CD4-positive, alpha-beta T cell treated with Interleukin-4 for 4 hours (primary cell): Measurements from ENCODE around the gene GALNT18.
"Not testable (repeated sequence)": the region's sequence is repeated elsewhere in the genome, so short reads cannot be mapped to it uniquely, and the experiment has no call there.

Source experiments
- DNase-seq: peaks from one replicate; pipeline ENCODE4 v3.0.0-alpha.2; 2020

Gene GALNT18

DNA sequence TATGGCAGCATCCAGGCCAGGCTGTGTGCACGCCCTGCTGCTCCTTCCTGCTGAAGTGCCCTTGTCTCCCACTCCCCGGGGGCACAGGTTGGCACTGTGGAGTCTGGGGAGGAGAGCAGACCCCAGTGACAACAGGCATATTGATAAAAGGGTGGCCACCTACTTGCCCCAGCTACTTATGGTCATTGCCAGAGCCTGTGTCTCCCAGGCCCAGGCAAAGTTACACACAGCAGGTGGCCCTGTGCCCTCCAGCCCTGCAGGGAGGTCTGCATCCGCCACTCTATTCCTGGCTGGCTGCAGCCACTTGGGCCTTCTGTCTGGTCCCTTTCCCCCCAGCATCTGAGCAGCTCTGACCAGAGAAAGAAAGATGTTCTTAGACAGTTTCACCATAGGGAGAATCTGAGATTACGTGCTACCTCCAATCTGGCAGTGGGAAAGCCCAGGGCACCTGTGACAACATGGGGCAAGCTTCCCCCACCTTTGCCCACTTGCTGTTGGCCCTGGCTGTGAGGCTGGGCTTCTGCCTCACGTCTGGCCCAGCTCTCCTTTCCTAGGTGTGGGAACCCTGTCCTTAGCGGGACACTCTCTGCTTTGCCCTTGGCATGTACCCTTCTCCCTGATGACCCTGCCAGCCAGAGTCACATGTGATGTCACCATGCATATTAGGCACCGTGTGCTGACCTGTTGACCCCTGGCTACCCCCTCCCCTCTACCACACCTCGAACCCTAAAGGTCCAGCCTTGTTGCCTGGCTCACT lies 243.4 kb downstream of the GALNT18 start:
- DNase-seq, result no peak

DNA sequence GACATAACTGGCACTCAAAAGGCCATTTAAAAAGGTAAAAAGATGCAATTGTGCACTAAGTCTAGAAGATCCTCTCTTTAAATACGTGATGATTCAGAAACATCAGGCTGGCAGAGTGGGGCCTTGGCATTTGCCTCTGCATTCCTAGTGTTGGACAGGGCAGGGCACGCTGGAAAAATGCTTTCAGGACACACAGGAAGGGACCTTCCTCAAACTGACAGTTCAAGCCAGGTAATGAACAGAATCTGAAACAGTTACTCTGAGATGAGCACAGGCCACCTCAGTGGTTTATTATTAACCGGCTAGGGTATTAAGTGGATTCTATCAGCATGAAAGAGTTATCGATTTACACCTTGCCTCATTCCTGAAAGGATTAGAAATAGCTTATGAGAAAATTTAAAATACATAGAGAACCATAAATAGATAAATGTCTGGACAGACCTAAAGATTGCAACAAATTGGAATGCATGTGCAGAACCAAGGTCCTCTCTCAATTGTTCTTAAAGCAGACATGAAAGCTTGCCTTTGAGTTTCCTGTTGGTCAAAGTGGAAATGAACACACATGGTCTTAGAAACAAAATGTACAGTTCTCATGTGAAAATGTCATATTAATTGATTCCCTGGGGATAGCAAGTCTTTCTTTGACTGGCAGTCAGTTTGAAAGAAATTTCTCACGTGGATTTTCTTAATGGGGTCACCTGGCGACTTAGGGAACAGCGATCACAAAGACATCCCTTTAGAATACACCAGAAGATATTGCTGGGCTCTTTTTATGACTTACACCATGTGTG lies 247.3 kb downstream of the GALNT18 start:
- DNase-seq, result no peak

DNA sequence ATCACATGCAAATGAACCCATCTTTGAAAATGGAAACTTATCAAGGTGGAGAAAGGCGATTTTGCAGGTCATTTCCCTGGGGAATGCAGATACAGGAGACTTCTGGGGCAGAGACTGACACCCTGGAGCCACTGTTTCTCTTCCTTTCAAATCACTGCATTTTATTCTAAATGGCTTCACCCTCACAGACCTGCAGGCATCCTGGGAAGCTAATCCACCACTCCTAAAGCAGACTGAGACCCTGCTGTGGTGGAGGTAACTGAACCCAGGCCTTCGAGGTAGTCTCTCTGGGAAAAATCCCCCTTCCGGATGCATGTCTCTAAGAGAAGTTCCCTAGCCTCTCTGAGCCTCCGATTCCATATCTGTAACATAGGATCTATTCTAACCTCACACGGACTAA lies 247.9 kb downstream of the GALNT18 start:
- DNase-seq, result no peak

DNA sequence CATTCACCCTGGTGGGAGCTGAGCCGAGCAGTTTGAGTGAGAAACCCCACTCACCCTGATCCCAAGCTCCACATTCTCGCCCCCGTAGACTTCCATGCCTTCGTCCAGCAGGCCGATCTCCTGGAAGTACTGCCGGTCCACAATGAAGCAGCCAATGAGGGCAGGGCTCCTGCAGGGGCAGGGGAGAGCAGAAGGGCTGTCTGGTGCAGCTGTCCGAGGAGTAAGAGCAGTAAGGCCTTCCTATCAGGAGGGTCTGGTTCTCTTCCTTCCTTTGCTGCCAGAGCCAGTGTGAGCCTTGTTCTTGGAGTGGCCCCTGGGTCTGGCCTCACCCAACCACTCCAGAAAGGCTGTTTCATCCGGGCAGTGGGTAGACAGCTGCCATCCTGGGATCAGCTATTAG lies 249.3 kb downstream of the GALNT18 start:
- DNase-seq, result no peak

DNA sequence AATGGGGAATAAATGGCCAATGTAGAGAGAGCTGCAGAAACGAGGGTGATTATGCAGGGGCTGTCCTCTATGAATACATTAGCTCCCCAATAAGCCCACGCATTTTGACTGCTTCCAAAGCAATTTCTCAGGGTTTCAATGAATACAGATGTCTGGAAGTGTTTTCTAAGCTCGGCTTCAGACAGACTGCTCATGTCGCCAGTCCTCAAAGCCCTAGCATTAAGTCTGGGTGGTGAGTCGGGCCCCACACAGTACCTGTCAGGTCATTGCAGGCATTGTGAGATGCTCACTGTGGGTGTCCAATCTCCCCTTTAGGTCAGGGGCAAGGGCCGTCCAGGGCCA lies 250.9 kb downstream of the GALNT18 start:
- no peak for DNase-seq

DNA sequence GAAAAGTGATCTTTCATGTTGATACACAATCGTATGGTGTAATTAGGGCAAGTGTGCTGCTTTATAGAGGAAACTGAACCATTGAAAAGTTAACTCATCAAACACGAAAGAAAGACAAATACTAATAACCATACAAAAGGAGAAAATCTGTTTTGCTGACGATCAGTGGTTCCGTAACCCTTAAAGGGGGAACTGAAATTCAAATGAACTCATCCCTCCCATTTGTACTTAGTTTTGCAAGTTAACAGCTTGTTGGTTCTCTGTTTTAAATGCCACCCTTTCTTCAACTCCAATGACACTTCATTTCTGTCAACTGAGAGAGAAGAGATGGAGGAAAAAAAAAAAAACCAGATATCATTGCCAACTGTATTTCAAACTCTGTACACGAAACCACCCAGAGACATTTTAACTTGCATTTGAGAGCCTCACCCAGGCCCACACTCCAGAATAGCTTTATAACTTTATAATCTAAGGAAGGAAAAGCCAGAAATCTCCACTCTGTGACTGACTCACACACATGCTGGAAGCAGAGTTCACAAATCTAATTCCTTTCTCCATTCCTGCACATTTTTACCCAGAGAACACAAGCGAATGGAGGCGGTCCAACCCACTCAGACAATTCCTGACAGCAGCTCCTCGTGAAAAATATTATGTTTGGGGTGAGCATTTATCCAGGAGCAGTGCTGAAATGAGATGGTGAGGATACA lies 251.4 kb downstream of the GALNT18 start:
- no peak for DNase-seq

DNA sequence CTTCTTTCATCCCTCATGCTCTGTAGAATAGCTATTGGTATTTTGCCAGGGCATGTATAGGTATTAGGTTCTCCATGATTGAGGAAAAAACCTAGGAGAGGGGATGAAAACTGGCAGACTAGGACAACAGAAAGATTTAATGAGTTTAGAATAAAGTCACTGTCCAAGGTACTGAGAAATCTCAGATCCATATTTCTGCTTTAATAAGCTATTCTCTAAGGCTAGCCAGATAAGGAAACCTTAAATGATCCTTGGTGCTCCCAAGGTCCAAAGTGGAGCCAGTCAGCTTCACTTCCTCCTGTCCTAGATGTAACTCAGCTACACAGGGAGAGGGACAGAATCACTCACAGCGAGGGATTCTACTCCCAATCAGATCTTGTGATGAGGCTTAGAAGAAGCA lies 255.0 kb downstream of the GALNT18 start:
- DNase-seq, result no peak

DNA sequence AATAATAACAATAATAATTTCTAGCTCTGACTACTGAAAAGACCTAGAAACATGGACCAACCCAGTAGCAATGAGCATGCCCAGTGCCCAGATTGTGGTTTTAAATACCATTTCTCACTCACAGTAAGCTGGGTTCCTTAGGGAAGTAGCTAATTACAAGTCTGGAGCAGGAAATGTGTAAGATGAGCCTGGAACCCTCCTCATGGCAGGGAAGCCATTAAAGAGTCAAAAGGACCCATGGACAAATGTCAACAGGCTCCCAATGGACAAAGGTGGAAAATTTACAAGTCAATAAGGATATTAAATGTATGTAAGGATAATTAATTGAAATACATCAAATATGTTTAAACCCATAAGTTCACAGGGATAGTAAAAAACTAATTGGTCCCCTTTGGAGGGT lies 258.1 kb downstream of the GALNT18 start:
- DNase-seq, result no peak

DNA sequence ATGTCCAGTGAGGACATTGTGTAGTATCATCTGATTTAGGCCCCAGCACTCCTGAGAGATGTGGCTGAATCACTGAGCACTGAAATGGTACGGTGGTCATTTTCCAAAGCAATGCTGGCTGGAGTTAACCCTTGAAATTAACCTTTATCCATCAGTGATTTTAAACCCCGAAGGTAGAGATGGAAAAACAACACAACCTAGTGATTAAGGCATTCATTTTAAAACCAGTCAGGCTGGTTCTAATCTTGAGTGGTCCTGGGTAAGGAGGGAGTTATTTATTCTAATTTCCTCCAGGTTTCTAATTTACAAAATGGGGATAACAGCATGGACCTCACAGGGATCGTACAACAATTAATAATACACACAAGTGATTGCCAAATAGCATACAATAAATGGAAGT lies 262.2 kb downstream of the GALNT18 start:
- DNase-seq, result no peak

DNA sequence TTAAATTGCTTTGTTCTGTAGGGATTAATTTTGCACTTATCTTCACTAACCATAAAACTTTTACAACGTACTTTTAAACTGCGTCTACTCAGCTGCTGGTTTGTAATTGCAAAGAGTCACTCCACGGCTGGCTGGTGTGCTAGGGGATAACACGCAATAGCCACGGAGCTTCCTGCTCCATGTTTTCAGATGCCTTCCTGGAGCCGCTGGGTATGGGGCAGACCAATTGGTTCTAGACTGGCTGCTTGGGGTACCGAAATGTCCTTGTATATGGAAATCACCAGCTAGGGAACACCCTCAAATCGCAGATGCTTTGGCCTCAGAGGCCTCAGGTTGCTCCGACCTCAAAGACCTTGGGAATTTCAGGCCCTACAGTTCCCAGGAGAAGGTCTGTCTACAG lies 265.0 kb downstream of the GALNT18 start:
- no peak for DNase-seq

DNA sequence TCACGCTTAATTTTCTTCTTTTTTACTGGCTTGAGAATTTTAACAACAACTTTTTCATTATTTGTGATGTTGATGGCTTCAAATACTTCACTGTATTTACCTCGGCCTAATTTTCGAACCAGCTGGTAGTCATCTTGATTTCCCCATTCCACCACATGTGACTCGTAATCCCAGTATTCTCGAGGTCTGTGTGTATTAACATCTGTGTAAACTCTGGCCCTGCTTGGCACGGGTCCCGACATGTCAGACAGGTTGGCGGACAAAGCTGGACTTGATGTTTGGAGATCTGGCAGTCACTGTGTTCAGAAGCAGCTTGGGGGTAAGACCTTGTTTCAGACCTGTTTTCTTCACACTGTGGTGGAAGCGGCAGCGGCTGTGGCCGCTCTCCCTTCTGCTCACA lies 268.9 kb downstream of the GALNT18 start, which contains the start of gene CSNK2A3:
TSS of gene CSNK2A3 (minus strand) at position 373 of the 400 bp plus-strand sequence. CDS start at position 242, 131 bp downstream.
- not testable (repeated sequence) for DNase-seq

DNA sequence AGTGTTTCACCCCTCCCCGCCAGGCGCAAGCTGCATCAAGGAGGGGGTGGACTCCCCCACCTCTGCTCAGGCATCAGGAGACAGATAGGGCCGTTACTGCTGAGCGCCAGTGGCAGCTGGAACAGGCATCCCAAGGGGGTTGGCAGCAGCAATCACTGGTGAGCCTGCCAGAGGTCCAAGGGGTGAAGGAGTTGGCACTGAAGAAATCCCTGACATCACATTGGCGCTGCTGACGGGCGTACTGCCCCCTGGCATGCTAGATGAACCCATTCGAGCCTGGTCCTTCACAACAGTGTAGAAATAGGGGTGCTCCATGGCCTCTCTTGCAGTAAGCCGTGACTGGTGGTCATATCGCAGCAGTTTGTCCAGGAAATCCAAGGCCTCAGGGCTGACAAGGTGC lies 270.0 kb downstream of the GALNT18 start:
- DNase-seq, result not testable (repeated sequence)

DNA sequence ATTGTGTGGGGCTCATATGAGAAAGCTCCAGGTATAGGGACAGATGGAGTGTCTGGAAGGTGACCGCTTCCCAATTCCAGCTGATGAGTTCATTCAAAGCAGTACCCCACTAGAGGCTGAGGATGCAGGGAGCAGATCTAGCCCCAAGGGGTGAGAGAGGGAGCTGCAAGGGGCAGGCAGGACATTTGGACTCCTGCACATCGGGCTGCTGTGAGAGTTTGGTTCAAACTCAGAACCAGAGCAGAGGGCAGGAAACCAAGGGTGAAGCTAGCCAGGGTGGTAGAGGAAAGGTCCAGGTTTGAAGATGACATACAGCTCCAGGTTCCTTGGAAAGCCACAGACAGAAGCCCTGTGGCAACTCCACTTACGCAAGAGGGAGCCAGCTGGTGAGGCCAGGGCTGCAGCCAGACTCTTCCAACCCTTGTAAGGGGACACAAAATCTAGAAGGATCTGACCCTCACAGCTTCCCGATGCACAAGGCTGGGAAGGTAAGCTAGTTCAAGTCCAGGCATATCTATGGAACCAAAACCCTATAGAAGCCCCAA lies 270.7 kb downstream of the GALNT18 start:
- no peak for DNase-seq

DNA sequence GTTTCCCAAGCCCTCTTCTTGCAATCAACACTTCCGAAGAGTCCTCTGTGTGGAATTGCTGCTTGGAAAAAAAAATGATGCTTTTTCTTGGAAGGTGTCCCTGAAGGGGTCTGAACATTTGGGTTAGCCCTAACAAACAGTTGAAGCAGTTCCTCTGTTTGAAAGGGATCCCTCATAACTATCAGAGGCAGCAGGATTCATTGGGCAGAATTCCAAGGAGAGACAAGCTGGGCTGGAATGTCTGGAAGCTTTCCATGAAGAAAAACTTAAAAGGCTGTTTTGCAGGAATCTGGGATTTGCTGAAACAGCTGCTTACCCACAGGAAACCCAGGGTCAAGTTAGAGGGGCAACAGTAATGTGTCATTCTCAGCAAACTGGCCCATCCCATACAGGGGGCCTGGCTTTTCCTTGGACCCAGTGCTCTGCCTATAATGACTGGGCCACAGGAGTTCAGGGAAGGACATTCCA lies 271.9 kb downstream of the GALNT18 start:
- no peak for DNase-seq

DNA sequence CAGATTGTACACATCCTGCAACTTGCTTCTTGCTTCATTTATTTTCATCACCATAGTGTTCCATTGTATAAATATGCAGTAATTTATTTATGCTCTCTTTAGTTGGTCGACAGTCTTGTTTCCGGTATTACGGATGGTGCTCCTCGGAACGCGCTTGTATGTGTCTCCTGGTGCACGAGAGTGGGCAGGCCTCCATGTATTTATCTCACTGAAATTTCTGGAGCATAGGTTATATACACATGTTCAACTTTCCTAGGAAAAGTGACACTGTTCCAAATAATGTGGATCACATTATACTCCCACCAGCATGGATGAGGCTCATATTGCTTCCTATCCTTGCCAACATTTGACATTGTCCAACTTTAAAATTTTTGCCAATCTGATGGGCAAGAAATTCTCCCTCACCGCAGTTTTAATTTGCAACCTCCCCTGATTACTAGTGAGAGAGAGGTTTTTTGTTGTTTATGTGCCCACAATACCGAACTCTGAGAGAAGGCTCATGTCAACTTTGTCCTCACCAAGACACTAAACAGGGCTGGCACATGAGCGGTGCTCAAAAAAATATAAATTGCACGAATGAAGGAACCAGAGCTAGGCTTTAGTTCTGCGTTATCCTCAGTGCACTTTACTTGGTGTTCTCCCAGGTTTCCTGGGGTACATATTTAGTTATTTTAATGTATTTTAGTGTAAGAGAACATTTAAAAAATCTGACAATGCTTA lies 272.5 kb downstream of the GALNT18 start:
- DNase-seq, result no peak

DNA sequence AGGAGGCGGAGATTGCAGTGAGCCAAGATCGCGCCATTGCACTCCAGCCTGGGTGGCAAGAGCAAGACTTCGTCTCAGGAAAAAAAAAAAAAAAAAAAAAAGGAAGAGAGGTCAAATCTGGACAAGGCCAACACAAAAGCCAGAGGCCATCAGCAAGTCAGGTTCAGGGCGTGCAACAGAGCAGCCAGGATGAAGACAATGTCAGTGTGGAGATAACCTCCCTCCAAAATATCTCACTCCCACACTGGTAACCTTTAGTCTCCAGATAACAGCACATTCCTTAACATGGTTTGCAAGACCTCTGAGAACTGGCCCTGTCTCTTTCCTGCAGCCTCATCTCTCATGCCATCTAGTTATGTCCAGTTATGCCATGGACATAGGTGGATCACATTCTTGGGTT lies 273.5 kb downstream of the GALNT18 start:
- DNase-seq, result no peak

DNA sequence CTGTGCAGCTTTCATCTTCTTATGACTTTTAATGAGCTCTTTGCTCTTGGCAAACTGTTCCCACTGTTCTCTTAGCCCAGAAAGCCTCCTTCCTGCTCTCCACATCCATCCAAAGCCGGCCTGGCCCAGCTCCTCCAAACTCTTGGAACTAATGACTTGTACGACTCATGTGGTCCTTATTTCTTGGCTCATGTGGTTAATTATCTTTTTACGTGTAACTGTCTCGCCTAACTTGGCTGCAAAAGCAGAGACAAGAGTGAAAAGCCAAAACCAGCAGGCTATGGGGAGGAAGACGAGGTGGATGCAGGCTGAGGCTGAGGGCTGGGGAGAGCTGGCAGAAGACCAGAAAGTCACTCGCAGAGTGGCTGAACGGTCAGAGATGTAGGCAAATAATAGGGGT lies 274.2 kb downstream of the GALNT18 start:
- DNase-seq, result no peak

DNA sequence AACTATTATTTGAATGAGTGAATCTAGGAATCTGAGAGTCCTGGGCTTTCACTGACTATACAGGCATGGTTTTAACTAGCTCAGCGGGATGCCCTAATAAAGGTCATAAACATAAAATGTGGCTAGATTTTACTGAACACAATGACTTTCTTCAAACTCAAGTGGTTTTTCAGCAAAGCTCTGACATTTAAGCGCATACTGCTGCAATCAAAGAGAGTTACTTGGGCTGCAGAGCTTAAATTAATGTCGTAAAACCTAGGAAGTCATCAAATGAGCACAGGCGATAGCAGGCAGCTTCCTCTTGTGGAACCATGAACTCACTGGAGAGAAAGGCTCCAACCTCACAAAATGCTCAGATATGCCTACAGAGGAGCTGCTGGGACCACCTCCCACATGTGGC lies 275.5 kb downstream of the GALNT18 start:
- DNase-seq, result no peak

DNA sequence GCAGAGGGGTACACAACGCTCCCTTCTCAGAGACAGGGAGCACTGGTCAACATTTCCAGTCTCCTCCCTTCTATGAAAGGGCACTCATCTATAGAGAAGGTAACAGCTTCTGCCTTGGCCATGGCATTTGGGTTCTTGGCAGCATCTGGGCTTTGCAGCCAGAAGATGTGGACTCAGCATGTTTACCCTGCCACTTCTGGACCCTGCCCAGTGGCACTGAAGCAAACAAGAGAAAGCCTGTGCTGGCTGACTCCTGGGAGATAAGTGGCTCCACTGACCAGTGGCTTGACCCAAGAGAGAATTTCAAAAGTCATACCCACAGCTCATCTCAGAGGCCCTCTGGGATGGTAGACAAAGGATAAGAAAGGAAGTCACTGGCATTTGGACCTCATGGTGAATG lies 276.7 kb downstream of the GALNT18 start:
- no peak for DNase-seq

DNA sequence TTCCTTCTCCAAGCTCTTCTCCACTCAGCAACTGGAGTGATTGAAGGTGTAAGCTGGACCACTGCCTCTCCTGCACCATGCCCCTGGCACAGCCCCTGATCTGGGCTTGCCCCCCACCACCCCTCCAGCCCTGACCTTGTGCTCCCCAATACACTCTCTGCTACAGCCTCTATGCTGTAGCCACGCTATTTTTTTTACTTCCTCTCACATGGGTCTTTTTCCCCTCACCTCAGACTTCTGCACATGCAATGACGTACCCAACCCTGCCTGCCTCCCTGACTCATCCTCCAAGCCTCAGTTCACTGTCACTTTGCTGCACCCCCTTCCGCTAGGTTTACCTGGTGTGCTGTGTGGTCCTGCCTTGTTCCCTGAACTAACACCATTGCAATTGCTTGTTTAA lies 277.8 kb downstream of the GALNT18 start:
- no peak for DNase-seq

DNA sequence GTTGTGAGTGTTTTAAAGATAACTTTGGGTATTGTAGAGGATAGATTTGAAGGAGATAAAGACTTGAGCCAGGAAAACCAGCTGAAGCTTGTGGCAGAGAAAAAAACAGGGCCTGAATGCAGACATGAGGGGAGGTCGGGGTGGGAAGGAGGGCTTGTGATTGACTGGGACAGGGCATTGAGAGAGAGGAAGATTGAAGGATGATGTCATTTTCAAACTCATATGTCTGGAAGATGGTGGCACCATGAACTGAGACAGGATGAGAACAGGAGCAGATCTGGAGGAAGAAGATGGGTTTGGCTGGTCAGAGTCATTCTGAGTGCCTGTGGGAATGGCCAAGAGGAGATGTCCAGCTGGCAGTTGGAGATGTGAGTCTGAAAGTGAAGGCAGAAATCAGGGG lies 283.5 kb downstream of the GALNT18 start:
- no peak for DNase-seq

DNA sequence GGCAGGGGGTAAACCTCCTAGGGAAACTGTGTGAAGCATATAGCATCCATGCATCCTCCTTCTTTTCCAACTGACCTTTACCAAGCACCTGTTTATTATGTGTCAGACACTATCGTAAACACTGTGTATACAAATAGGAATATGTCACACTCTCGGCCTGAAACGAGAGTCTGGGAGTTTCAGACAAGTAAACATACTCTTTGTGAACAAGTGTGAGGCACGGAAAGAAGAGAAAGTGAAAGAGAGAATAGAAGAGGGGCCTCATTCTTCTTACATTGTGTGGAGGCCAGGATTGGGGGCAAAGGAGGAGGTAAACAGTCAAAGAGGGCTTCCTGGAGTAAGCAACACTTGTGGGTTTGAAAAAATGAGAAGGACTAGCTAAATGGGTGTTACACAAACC lies 285.1 kb downstream of the GALNT18 start:
- DNase-seq, result no peak

DNA sequence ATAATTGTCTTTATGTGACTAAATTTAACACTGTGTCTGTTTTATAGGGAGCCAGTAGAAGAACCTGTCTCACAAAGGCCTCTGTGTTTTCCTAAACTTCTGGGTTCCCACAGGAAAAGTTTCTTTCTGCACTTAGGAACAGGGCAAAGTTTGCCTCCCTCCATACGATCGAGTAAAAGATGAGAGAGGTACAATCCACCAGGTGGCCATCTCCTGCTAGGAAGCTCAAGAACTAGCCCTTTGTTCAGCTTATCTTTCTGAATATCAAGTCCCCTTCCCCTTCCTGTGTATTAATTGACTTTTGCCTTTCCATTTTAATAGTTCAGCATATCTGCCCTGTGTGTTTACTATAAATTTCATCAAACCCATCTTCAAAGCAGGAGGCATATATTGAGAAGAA lies 286.8 kb downstream of the GALNT18 start:
- DNase-seq, result no peak
